Activated CD4-positive, alpha-beta memory T cell treated with anti-CD3 and anti-CD28 coated beads for 36 hours (primary cell): ENCODE results near the gene PATE1. TPM values are rescaled to one million over a fixed set of nuclear protein-coding genes. Genes with fewer than 3 reads are reported as not detected.

Experiments
- total RNA-seq, 2 experiments: library from RNA; stranded (reverse); gene quantifications; one replicate each; pipeline ENCODE4 v1.2.3, GENCODE V29; 2021

PATE1 gene
- total RNA-seq, 2 experiments from 2014 or later = not detected

Other genes starting within 250 kb of the PATE1 start
- gene EI24, start 176.8 kb upstream of the PATE1 start, total RNA-seq = 10 to 100 TPM; 28.7 to 29.1 TPM
- gene STT3A, start 153.4 kb upstream of the PATE1 start, total RNA-seq = 100 to 1,000 TPM; 121 to 132 TPM
- gene CHEK1, start 121.1 kb upstream of the PATE1 start, total RNA-seq = 100 to 1,000 TPM; 140 to 155 TPM
- gene ACRV1, start 65.4 kb upstream of the PATE1 start, total RNA-seq = not detected
- not detected for gene PATE2, start 32.5 kb downstream of the PATE1 start, total RNA-seq
- gene PATE3, start 41.8 kb downstream of the PATE1 start, total RNA-seq = not detected
- not detected for gene PATE4, start 87.0 kb downstream of the PATE1 start, total RNA-seq
- 1 to 10 TPM; 8.2 to 8.3 TPM for gene HYLS1, start 141.4 kb downstream of the PATE1 start, total RNA-seq
- gene PUS3, start 156.9 kb downstream of the PATE1 start, total RNA-seq = 10 to 100 TPM; 20.1 to 22.9 TPM
- not detected for gene DDX25, start 158.2 kb downstream of the PATE1 start, total RNA-seq
- not detected for gene VSIG10L2, start 199.8 kb downstream of the PATE1 start, total RNA-seq